Stimulated activated memory B cell treated with anti-CD40 and anti-IgM and Interleukin-4, amounts not matched to agents 10 μg/mL and 1 μg/mL and 100 μg/mL, for 72 hours (primary cell): ENCODE results near the gene MICAL2.

Experiments used
- ATAC-seq: fragments of 150-1000 bp; cut with Tn5 transposase; 2 replicates; pipeline ENCODE4 v1.10.0; 2021
- H3K27ac Mint-ChIP-seq: one replicate; pipeline ENCODE4 v1.8.0; 2022; ENCODE audit warnings: mild to moderate bottlenecking, mixed read lengths
- H3K27me3 Mint-ChIP-seq: one replicate; pipeline ENCODE4 v1.8.0; 2022; ENCODE audit warnings: mixed read lengths
- H3K36me3 Mint-ChIP-seq: one replicate; pipeline ENCODE4 v1.8.0; 2022; ENCODE audit warnings: mixed read lengths
- H3K4me1 Mint-ChIP-seq: one replicate; pipeline ENCODE4 v1.8.0; 2022; ENCODE audit warnings: mixed read lengths
- H3K4me3 Mint-ChIP-seq: one replicate; pipeline ENCODE4 v1.8.0; 2022; ENCODE audit warnings: mild to moderate bottlenecking, moderate library complexity, mixed read lengths
- H3K9me3 Mint-ChIP-seq: one replicate; pipeline ENCODE4 v1.8.0; 2022; ENCODE audit warnings: mixed read lengths

Gene MICAL2

DNA sequence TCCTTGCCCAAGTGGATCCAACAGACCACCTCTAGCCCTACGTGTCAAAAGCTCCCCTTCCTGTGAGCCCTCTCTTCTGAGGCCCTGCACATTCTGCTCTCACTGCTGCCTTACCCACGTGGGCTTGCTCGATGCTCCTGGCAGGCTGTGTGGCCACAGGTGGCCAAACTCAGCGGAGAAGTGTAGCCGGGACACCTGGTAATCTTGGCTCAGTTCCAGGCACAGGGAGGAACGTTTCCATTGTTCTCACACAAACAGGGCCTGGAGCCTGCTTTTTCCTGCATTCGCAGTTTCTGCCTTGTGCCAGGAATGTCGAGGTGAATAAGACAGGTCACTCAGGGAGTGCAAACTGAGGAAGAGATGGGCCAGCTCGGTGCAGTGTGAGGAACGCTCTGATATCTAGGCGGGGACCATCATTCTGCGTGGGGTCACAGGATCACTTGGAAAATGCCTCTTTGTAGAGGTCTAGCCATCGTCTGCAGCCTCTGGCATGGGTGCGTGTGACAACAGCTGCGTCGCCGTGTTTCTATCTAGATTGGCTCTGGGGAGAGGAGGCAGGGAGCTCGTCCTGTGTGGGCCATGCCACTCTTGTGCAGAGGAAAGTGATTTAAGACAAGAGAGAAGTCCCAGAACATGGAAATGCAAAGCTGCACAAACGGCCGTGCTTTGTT, 139.3 kb downstream of the MICAL2 start:
- Mint-ChIP-seq H3K4me3 (no peak overlapping the region), H3K9me3 (no peaks in the 10 kb centered on the region), H3K4me1 (no peaks in the 10 kb centered on the region), H3K27me3 (peaks cover 1% of the 10 kb centered on the region), H3K27ac (no peak overlapping the region), H3K36me3 (no peaks in the 10 kb centered on the region)
- no peak for ATAC-seq

GRCh38 chr11:12251666-12252560, 141.5 kb downstream of the MICAL2 start:
- Mint-ChIP-seq H3K4me3 (no peak overlapping the region), H3K27ac (no peak overlapping the region), H3K4me1 (no peaks in the 10 kb centered on the region)

GRCh38 chr11:12253843-12254281, 143.5 kb downstream of the MICAL2 start:
- Mint-ChIP-seq H3K27ac (no peak overlapping the region), H3K36me3 (no peaks in the 10 kb centered on the region), H3K4me1 (no peaks in the 10 kb centered on the region), H3K4me3 (no peak overlapping the region), H3K9me3 (no peaks in the 10 kb centered on the region), H3K27me3 (no peaks in the 10 kb centered on the region)
- ATAC-seq = no peak

More at GRCh38 chr11:12251666-12252560, 141.5 kb downstream of the MICAL2 start:
- no peak for ATAC-seq
- Mint-ChIP-seq H3K27me3 (no peaks in the 10 kb centered on the region), H3K9me3 (no peaks in the 10 kb centered on the region), H3K36me3 (no peaks in the 10 kb centered on the region)

- Mint-ChIP-seq H3K9me3 (no peaks in the 10 kb centered on the region), H3K27ac (no peak overlapping the region), H3K4me3 (no peak overlapping the region), H3K4me1 (no peaks in the 10 kb centered on the region), H3K27me3 (no peaks in the 10 kb centered on the region), H3K36me3 (no peaks in the 10 kb centered on the region)
- no peak for ATAC-seq
These were observed 148.1 kb downstream of the MICAL2 start for GRCh38 chr11:12258451-12258850.

- no peaks in the 10 kb centered on the region for H3K4me1 Mint-ChIP-seq
- no peak for ATAC-seq
- no peaks in the 10 kb centered on the region for H3K9me3 Mint-ChIP-seq
- no peaks in the 10 kb centered on the region for H3K36me3 Mint-ChIP-seq
- H3K4me3 Mint-ChIP-seq = no peak overlapping the region
- no peaks in the 10 kb centered on the region for H3K27me3 Mint-ChIP-seq
- no peak overlapping the region for H3K27ac Mint-ChIP-seq
These were observed 149.6 kb downstream of the MICAL2 start for GRCh38 chr11:12259956-12260355.

- H3K9me3 Mint-ChIP-seq = no peaks in the 10 kb centered on the region
These were observed 150.5 kb downstream of the MICAL2 start for GRCh38 chr11:12260731-12261521.

DNA sequence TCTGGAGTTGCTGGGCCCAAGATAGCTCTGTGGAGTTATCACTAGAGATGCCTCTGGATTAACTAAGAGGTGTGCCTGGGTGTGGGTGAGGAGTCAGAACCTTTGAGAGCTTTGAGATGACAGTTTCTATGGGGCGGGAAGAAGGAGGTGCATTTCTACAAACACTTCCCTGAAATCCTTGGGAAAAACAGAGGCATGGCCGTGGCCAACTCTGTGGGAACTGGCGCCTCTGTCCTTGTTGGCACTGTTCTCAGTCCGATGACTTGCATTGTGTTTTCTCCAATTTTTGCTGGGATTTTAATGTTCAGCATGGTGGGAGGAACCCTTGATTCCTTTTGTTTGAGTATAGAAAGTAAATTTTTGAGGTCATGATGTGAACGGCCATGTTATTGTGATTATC, 151.2 kb downstream of the MICAL2 start:
- Mint-ChIP-seq H3K4me3 (no peak overlapping the region), H3K36me3 (no peaks in the 10 kb centered on the region), H3K27ac (no peak overlapping the region), H3K9me3 (no peaks in the 10 kb centered on the region), H3K27me3 (no peaks in the 10 kb centered on the region), H3K4me1 (no peaks in the 10 kb centered on the region)
- no peak for ATAC-seq

More at GRCh38 chr11:12260731-12261521, 150.5 kb downstream of the MICAL2 start:
- Mint-ChIP-seq H3K36me3 (no peaks in the 10 kb centered on the region), H3K4me3 (no peak overlapping the region), H3K27ac (no peak overlapping the region), H3K27me3 (no peaks in the 10 kb centered on the region), H3K4me1 (no peaks in the 10 kb centered on the region)
- no peak for ATAC-seq

GRCh38 chr11:12263141-12263693, 152.8 kb downstream of the MICAL2 start:
- no peak overlapping the region for H3K27ac Mint-ChIP-seq
- no peaks in the 10 kb centered on the region for H3K36me3 Mint-ChIP-seq
- no peaks in the 10 kb centered on the region for H3K9me3 Mint-ChIP-seq
- no peak for ATAC-seq
- no peak overlapping the region for H3K4me3 Mint-ChIP-seq
- H3K4me1 Mint-ChIP-seq = no peaks in the 10 kb centered on the region
- peaks cover 8% of the 10 kb centered on the region for H3K27me3 Mint-ChIP-seq

DNA sequence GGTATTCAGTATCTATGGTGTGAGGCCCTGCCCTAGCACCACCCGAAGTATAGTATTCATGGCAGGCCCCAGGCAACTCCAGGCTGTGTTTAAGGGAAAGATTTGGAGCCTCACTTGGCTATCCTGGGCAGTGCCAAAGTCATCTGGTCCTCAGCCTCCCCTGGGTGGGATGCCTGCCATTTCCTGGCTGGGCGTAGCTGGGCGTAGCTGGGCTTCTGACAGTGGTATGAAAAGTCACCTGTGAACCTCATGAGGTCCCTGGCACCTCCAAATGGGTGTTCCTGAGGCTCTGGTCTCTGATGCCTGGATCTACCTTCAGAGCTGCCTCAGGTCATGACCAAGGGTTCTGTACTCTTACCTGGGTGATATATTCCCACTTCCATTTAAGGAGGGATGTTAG, 154.0 kb downstream of the MICAL2 start:
- H3K27me3 Mint-ChIP-seq = peaks cover 8% of the 10 kb centered on the region
- H3K4me1 Mint-ChIP-seq = no peaks in the 10 kb centered on the region
- no peak overlapping the region for H3K4me3 Mint-ChIP-seq
- no peaks in the 10 kb centered on the region for H3K36me3 Mint-ChIP-seq
- no peaks in the 10 kb centered on the region for H3K9me3 Mint-ChIP-seq
- no peak for ATAC-seq
- no peak overlapping the region for H3K27ac Mint-ChIP-seq

DNA sequence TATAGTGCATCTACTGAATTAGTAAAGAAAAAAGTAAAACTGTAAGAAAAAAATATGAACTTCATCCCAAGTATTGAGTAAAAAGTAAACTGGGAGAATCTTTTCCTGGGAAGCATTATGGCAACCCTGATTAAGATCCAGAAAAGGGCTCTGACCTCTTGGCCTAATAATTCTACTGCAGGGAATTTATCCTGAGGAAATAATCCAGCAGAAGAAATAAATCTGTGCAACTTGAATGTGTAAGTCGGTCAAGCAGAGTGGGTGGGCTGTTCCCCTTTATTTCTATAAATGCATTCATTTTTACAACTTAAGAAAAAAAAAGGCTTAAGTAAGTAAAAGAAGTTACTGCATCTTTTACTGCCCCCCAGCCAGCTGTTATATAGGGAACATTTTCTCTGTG, 155.7 kb downstream of the MICAL2 start:
- Mint-ChIP-seq H3K27ac (no peak overlapping the region), H3K9me3 (no peaks in the 10 kb centered on the region), H3K36me3 (no peaks in the 10 kb centered on the region), H3K4me1 (no peaks in the 10 kb centered on the region), H3K4me3 (no peak overlapping the region), H3K27me3 (peaks cover 8% of the 10 kb centered on the region)
- no peak for ATAC-seq

GRCh38 chr11:12266943-12267342, 156.6 kb downstream of the MICAL2 start:
- Mint-ChIP-seq H3K4me1 (no peaks in the 10 kb centered on the region), H3K36me3 (no peaks in the 10 kb centered on the region), H3K27me3 (peaks cover 8% of the 10 kb centered on the region), H3K4me3 (no peak overlapping the region), H3K9me3 (no peaks in the 10 kb centered on the region), H3K27ac (no peak overlapping the region)
- no peak for ATAC-seq

GRCh38 chr11:12267921-12268320, 157.5 kb downstream of the MICAL2 start:
- H3K36me3 Mint-ChIP-seq = no peaks in the 10 kb centered on the region
- no peak overlapping the region for H3K27ac Mint-ChIP-seq
- H3K9me3 Mint-ChIP-seq = no peaks in the 10 kb centered on the region
- peaks cover 8% of the 10 kb centered on the region for H3K27me3 Mint-ChIP-seq
- no peak overlapping the region for H3K4me3 Mint-ChIP-seq
- H3K4me1 Mint-ChIP-seq = no peaks in the 10 kb centered on the region
- ATAC-seq = no peak

- Mint-ChIP-seq H3K4me3 (no peak overlapping the region), H3K36me3 (no peaks in the 10 kb centered on the region), H3K9me3 (no peaks in the 10 kb centered on the region), H3K4me1 (no peaks in the 10 kb centered on the region), H3K27ac (no peak overlapping the region), H3K27me3 (peaks cover 8% of the 10 kb centered on the region)
- ATAC-seq = no peak
These were observed 158.7 kb downstream of the MICAL2 start for GRCh38 chr11:12269104-12269441.

DNA sequence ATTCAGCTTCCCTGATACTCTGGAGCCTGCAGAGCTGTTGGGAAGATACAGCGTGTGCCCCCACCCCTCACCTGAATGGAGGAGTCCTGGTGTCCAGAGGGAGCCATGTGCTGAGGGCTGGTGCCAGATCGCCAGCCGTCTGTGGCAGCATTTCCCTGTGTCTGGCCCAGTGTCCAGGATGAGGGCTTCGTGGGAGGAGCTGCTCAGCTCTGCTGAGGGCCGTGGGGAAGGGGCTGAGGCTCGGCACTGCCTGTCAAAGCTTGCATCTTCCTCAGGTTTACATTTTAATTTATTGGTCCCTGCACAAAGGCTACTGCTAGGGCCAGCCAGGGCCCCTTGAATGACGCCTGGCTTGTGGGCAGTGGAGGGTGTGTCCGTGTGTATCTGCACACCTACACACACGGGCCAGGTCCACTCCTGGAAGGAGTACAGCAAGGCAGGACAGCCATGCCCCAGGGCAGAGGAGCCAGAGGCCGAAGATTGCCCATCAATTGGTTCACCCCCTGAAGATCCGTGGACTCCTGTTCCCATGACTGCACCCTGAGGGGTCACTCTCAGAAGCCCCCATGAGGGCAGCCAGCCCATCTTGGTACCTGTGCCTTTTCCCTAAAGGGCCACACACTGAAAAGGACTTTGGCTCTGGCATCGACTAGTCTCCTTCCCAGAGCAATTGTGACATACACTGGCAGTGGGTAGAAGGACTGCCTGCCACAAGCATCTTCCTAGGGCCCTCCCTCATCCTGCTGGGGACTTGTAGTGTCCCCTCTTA, 159.2 kb downstream of the MICAL2 start:
- H3K27me3 Mint-ChIP-seq = peaks cover 8% of the 10 kb centered on the region
- no peaks in the 10 kb centered on the region for H3K36me3 Mint-ChIP-seq
- ATAC-seq = peak; percentile 17
- H3K4me1 Mint-ChIP-seq = no peaks in the 10 kb centered on the region
- no peaks in the 10 kb centered on the region for H3K9me3 Mint-ChIP-seq
- H3K4me3 Mint-ChIP-seq = no peak overlapping the region
- no peak overlapping the region for H3K27ac Mint-ChIP-seq
